Gastroesophageal sphincter (tissue), 3 donors: Measurements from ENCODE around the gene ABHD4.

Experiments used
- CTCF ChIP-seq, 4 experiments: fragments of 200-600 bp in 2 of 4; fragments of 450-650 bp in 2 of 4; sonication (generic) in 1 of 4; IDR thresholded peaks; one replicate each; pipeline ENCODE4 v1.5.1; 2017 to 2019; ENCODE audit warnings: antibody characterized with exemption in 4 of 4, mild to moderate bottlenecking in 2 of 4, moderate library complexity in 2 of 4
- EP300 ChIP-seq: sonication (generic); formaldehyde crosslinking; IDR thresholded peaks from one replicate; pipeline ENCODE4 v1.6.1; 2017; ENCODE audit warnings: antibody characterized with exemption, mild to moderate bottlenecking
- POLR2A ChIP-seq, 2 donors: fragments of 450-650 bp; IDR thresholded peaks; one replicate each; pipeline ENCODE4 v1.6.1; 2017; ENCODE audit warnings: antibody characterized with exemption in 2 of 2, mild to moderate bottlenecking in 2 of 2, moderate library complexity in 1 of 2

DNA sequence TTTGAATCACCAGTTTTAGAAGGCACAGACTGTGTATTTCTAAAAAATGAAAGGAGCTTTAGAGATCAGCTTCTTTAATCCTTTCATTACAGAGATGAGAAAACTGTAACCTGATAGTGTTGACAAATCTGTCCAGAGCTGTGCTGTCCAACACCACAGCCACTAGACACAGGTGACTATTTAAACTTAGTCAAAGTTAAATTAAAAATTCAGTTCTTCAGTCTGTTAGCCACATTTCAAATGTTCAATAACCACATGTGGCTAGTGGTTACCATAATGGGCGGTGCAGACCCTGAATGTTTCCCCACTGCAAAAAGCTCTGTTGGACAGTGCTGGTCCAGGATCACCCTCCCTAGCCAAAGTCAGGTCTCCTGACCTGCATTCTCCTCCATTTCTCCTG, 30.7 kb upstream of the ABHD4 start:
- TF ChIP-seq CTCF (IDR thresholded peaks at IDR 0.05) (no peak), POLR2A (IDR thresholded peaks at IDR 0.05) (no peak), EP300 (no peak)
